H1 (cell line): ENCODE data around the gene PAPSS2. TPM values are rescaled to one million over a fixed set of nuclear protein-coding genes. Genes with fewer than 3 reads are reported as not detected.

ENCODE experiments used
- CTCF ChIA-PET: fragments of 300-600 bp; sonication (Branson Sonifier 250); formaldehyde crosslinking; loops from one replicate; lab custom pipeline; 2021; ENCODE audit not compliant: partially characterized antibody; lab: Charles Lee
- POLR2A ChIA-PET: fragments of 300-600 bp; sonication (Branson Sonifier 250); formaldehyde crosslinking; loops from one replicate; lab custom pipeline; 2021; ENCODE audit warnings: inconsistent platforms; ENCODE audit not compliant: partially characterized antibody; lab: Charles Lee
- DNase-seq, 2 experiments: peaks; one replicate each; pipeline versions ENCODE4 v3.0.0 to v3.0.0-alpha.2; 2010 to 2022; ENCODE audit warnings: low spot score in 2 of 2, low read depth in 1 of 2, mixed read lengths in 1 of 2
- FAIRE-seq: peaks from 2 replicates; lab custom pipeline; 2011; peaks lifted over from hg19 to GRCh38; lab: Jason Lieb, UNC
- H2AFZ ChIP-seq: 2 replicates; pipeline ENCODE4 v1.8.1; 2012; ENCODE audit warnings: low read length, inconsistent platforms
- H2AK5ac ChIP-seq: 2 replicates; pipeline ENCODE4 v1.6.1; 2013; ENCODE audit warnings: low read depth, low read length
- H2BK120ac ChIP-seq: replicated peaks from 2 replicates; pipeline ENCODE3; 2013; ENCODE audit warnings: low read depth, low read length, inconsistent platforms
- H2BK12ac ChIP-seq: 2 replicates; pipeline ENCODE4 v1.6.1; 2013; ENCODE audit warnings: low read depth, low read length
- H2BK15ac ChIP-seq: 2 replicates; pipeline ENCODE4 v1.6.1; 2013; ENCODE audit warnings: low read length
- H2BK20ac ChIP-seq: 2 replicates; pipeline ENCODE4 v1.6.1; 2013; ENCODE audit warnings: low read length
- H2BK5ac ChIP-seq: 2 replicates; pipeline ENCODE4 v1.6.1; 2013; ENCODE audit warnings: low read depth, low read length
- H3K14ac ChIP-seq: 2 replicates; pipeline ENCODE4 v1.6.1; 2013; ENCODE audit warnings: inconsistent platforms; ENCODE audit not compliant: insufficient read length
- H3K18ac ChIP-seq: 2 replicates; pipeline ENCODE4 v1.6.1; 2013; ENCODE audit warnings: low read length; ENCODE audit errors: extremely low read depth
- H3K23ac ChIP-seq: 2 replicates; pipeline ENCODE4 v1.6.1; 2013; ENCODE audit warnings: inconsistent platforms; ENCODE audit not compliant: insufficient read length
- H3K23me2 ChIP-seq: 2 replicates; pipeline ENCODE4 v1.6.1; 2013; ENCODE audit warnings: low read depth, low read length
- H3K27ac ChIP-seq: 2 replicates; pipeline ENCODE4 v1.6.1; 2011; ENCODE audit warnings: low read depth, low read length, inconsistent platforms
- H3K27me3 ChIP-seq, 4 experiments: replicated peaks in 1 of 4; 1 replicate in 1 of 4; 2 replicates in 3 of 4; pipeline versions ENCODE4 v1.6.1 to v1.8.1; 2011 to 2013; ENCODE audit warnings: low read length in 3 of 4, mild to moderate bottlenecking in 3 of 4, inconsistent platforms in 2 of 4, mixed read lengths in 2 of 4, moderate library complexity in 1 of 4; ENCODE audit not compliant: control insufficient read depth in 3 of 4, insufficient read depth in 3 of 4; ENCODE audit errors: extremely low read depth in 1 of 4
- H3K36me3 ChIP-seq, 4 experiments: 2 replicates each; pipeline versions ENCODE4 v1.6.1 to v1.8.1; 2011 to 2013; ENCODE audit warnings: mild to moderate bottlenecking in 4 of 4, low read length in 3 of 4, moderate library complexity in 2 of 4, control low read depth in 1 of 4, inconsistent platforms in 1 of 4; ENCODE audit not compliant: insufficient read depth in 4 of 4, control insufficient read depth in 2 of 4
- H3K4ac ChIP-seq: replicated peaks from 2 replicates; pipeline ENCODE3; 2013; ENCODE audit warnings: low read length, low read depth, mixed read lengths, inconsistent platforms; ENCODE audit not compliant: insufficient read length
- H3K4me1 ChIP-seq, 4 experiments: replicated peaks in 1 of 4; 1 replicate in 1 of 4; 2 replicates in 3 of 4; pipeline versions ENCODE4 v1.6.1 to v1.8.1; 2011 to 2013; ENCODE audit warnings: low read length in 3 of 4, inconsistent platforms in 2 of 4, mixed read lengths in 1 of 4; ENCODE audit not compliant: insufficient read depth in 4 of 4, control insufficient read depth in 3 of 4
- H3K4me2 ChIP-seq, 2 experiments: 2 replicates each; pipeline versions ENCODE4 v1.6.1 to v1.8.1; 2011 to 2013; ENCODE audit warnings: low read depth in 2 of 2, low read length in 2 of 2, control low read depth in 1 of 2, inconsistent platforms in 1 of 2, mild to moderate bottlenecking in 1 of 2; ENCODE audit not compliant: insufficient read depth in 1 of 2
- H3K4me3 ChIP-seq, 4 experiments: fragments of 200-600, 300-600 bp in 1 of 4; sonication (generic), shearing (Covaris generic), sonication (Bioruptor Twin) in 1 of 4; 2 replicates each; pipeline versions ENCODE4 v1.5.1 to v1.8.1; 2011 to 2016; ENCODE audit warnings: low read length in 4 of 4, low read depth in 3 of 4, control low read depth in 2 of 4, inconsistent platforms in 2 of 4, mild to moderate bottlenecking in 2 of 4, mixed read lengths in 1 of 4, moderate library complexity in 1 of 4; ENCODE audit not compliant: insufficient read depth in 2 of 4; ENCODE audit errors: extremely low read depth in 1 of 4
- H3K56ac ChIP-seq: replicated peaks from 2 replicates; pipeline ENCODE3; 2013; ENCODE audit warnings: low read depth, mild to moderate bottlenecking, mixed read lengths, low read length, inconsistent platforms; ENCODE audit not compliant: insufficient read length
- H3K79me1 ChIP-seq: 2 replicates; pipeline ENCODE4 v1.6.1; 2013; ENCODE audit warnings: low read depth, low read length, control low read depth
- H3K79me2 ChIP-seq, 2 experiments: 2 replicates each; pipeline versions ENCODE4 v1.6.1 to v1.8.1; 2012 to 2013; ENCODE audit warnings: low read length in 2 of 2, mild to moderate bottlenecking in 2 of 2, inconsistent platforms in 1 of 2; ENCODE audit not compliant: insufficient read depth in 2 of 2, control insufficient read depth in 1 of 2
- H3K9ac ChIP-seq, 4 experiments: replicated peaks in 1 of 4; 1 replicate in 1 of 4; 2 replicates in 3 of 4; pipeline versions ENCODE4 v1.6.1 to v1.8.1; 2011 to 2013; ENCODE audit warnings: low read depth in 3 of 4, low read length in 3 of 4, control low read depth in 2 of 4, mild to moderate bottlenecking in 2 of 4, moderate library complexity in 2 of 4, inconsistent platforms in 1 of 4; ENCODE audit errors: extremely low read depth in 1 of 4
- H3K9me3 ChIP-seq, 2 experiments: 2 replicates each; pipeline versions ENCODE4 v1.6.1 to v1.8.1; 2012 to 2013; ENCODE audit warnings: mild to moderate bottlenecking in 2 of 2, moderate library complexity in 2 of 2, control low read depth in 1 of 2, inconsistent platforms in 1 of 2, low read depth in 1 of 2, low read length in 1 of 2, mixed read lengths in 1 of 2; ENCODE audit not compliant: insufficient read depth in 2 of 2
- H4K20me1 ChIP-seq, 2 experiments: replicated peaks in 1 of 2; 2 replicates each; pipeline versions ENCODE3 to v1.8.1; 2011 to 2013; ENCODE audit warnings: inconsistent platforms in 2 of 2, low read length in 2 of 2, mild to moderate bottlenecking in 1 of 2; ENCODE audit not compliant: insufficient read depth in 2 of 2, control insufficient read depth in 1 of 2
- H4K5ac ChIP-seq: 2 replicates; pipeline ENCODE4 v1.6.1; 2013; ENCODE audit warnings: low read length, low read depth, mixed read lengths, inconsistent platforms; ENCODE audit not compliant: insufficient read length
- H4K8ac ChIP-seq: 2 replicates; pipeline ENCODE4 v1.8.0; 2013; ENCODE audit warnings: mild to moderate bottlenecking, moderate library complexity, low read length, inconsistent platforms; ENCODE audit not compliant: insufficient read depth; ENCODE audit errors: extremely low read depth
- H4K91ac ChIP-seq: replicated peaks from 2 replicates; pipeline ENCODE3; 2013; ENCODE audit warnings: low read length, mixed read lengths, inconsistent platforms; ENCODE audit not compliant: insufficient read length
- CBX5 ChIP-seq: fragments of 300-800, 300-1000 bp; sonication (generic); IDR thresholded peaks from 2 replicates; pipeline ENCODE4 v1.7.1; 2016; ENCODE audit warnings: antibody characterized with exemption, low read length, low read depth
- WGBS, 2 experiments: shearing (Covaris generic) in 1 of 2; methylation state at CpG; one replicate each; pipeline versions ENCODE4 v1.1.6 to v1.1.7; 2013 to 2015; ENCODE audit warnings: low lambda C conversion rate in 2 of 2, mixed read lengths in 2 of 2, inconsistent platforms in 1 of 2, low coverage in 1 of 2, missing lambda C conversion rate in 1 of 2; ENCODE audit not compliant: insufficient replicate concordance in 2 of 2, insufficient coverage in 1 of 2, insufficient read length in 1 of 2; ENCODE audit errors: extremely low coverage in 1 of 2, missing lambda C conversion rate in 1 of 2; 5-methylcytosine and 5-hydroxymethylcytosine counted together
- polyA plus RNA-seq, 7 experiments: library from polyadenylated mRNA; depleted of rRNA in 3 of 7; stranded (reverse) in 5 of 7; unstranded in 2 of 7; fragments of >200 nt in 5 of 7; fragments of 200-250 nt in 2 of 7; gene quantifications; 1 replicate in 5 of 7; 2 replicates in 1 of 7; 4 replicates in 1 of 7; pipeline versions ENCODE4 v1.2.1 to v1.2.3, GENCODE V29; 2011 to 2013; ENCODE audit warnings: missing spikeins in 2 of 7, mixed read lengths in 2 of 7
- total RNA-seq: library from RNA; stranded (reverse); fragmentation: NEBNext Ultra II Directional; extraction: Animal tissue kit (Norgen Biotek cat#: 25700); gene quantifications from 2 replicates; pipeline ENCODE4 v1.2.1, GENCODE V29; 2021

Gene PAPSS2
- total and polyA plus RNA-seq, 2 of the 8 experiments (the other 6 are each of a cell fraction or from before 2014, with no cell fraction given), result 7.6 to 20.2 TPM

DNA sequence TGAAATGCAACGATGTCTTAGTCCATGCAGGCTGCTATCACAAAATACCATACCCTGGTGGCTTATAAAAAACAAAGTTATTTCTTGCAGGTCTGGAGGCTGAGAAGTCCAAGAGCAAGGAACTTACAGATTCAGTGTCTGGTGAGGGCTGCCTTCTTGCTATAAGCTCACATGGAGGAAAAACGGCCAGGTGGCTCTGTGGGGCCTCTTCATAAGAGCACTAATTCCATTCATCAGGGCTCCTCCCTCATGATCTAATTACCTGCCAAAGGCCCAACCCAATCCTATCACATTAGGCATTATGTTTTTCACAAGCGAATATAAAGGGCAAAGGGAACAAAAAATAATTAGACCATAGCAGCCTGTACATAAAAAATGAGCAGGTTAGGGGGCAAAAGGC, 35.4 kb downstream of the PAPSS2 start:
- Histone ChIP-seq H3K4me2 (no peak overlapping the region), H3K27ac (no peak overlapping the region), H3K18ac (no peak overlapping the region), H4K20me1 (no peaks in the 10 kb centered on the region), H3K9ac (no peak overlapping the region), H3K23ac (no peak overlapping the region), H4K8ac (no peak overlapping the region), H3K36me3 (no peaks in the 10 kb centered on the region), H2BK20ac (no peak overlapping the region), H2BK15ac (no peak overlapping the region), H4K5ac (no peak overlapping the region), H3K4me3 (no peak overlapping the region), H3K56ac (no peak overlapping the region), H3K9me3 (no peaks in the 10 kb centered on the region), H2BK5ac (no peak overlapping the region), H3K27me3 (no peaks in the 10 kb centered on the region), H3K14ac (no peak overlapping the region), H3K79me2 (no peaks in the 10 kb centered on the region), H2AFZ (no peak overlapping the region), H2AK5ac (no peak overlapping the region), H3K4me1 (no peaks in the 10 kb centered on the region), H3K79me1 (0 out of 2 replicates have a peak, but pooled peaks cover 5% of the 10 kb centered on the region), H3K23me2 (no peaks in the 10 kb centered on the region), H2BK120ac (no peak overlapping the region), H4K91ac (no peak overlapping the region), H3K4ac (no peak overlapping the region), H2BK12ac (no peak overlapping the region)
- WGBS, 2 experiments, result 87% methylated on average over 3 of the region's 3 CpGs; no CpG with 5 or more reads in 1 of the 2 experiments
- ChIA-PET POLR2A (no interaction called here), CTCF (interaction anchor here (1.3 kb wide), 1 partner anchor 40 kb away, joined by 6 read pairs; no protein-coding TSS in a partner anchor)
- TF ChIP-seq CBX5, result no peak
- DNase-seq (no peak), FAIRE-seq (no peak)
